Vagina (tissue), 2 donors: ENCODE data around the gene LCP1. TPM values are rescaled to one million over a fixed set of nuclear protein-coding genes. Genes with fewer than 3 reads are reported as not detected.

Source experiments
- DNase-seq, 2 donors: peaks; one replicate each; pipeline ENCODE4 v3.0.0-alpha.2; 2017; ENCODE audit errors: extremely low spot score in 2 of 2
- H3K27ac ChIP-seq: fragments of 200-600 bp; sonication (generic); one replicate; pipeline ENCODE4 v1.5.1; 2019
- H3K27me3 ChIP-seq: fragments of 200-600 bp; sonication (generic); one replicate; pipeline ENCODE4 v1.5.1; 2019
- H3K36me3 ChIP-seq, 2 donors: fragments of 200-600 bp; sonication (generic); one replicate each; pipeline ENCODE4 v1.5.1; 2017 to 2019
- H3K4me1 ChIP-seq: fragments of 200-600 bp; sonication (generic); one replicate; pipeline ENCODE4 v1.5.1; 2019
- H3K4me3 ChIP-seq, 2 donors: fragments of 200-600 bp; sonication (generic); 1 replicate in 1 of 2; 2 replicates in 1 of 2; pipeline ENCODE4 v1.5.1; 2016 to 2019
- H3K9me3 ChIP-seq: fragments of 200-600 bp; sonication (generic); one replicate; pipeline ENCODE4 v1.5.1; 2019
- CTCF ChIP-seq, 3 experiments: fragments of 450-650 bp in 2 of 3; fragments of 200-600 bp in 1 of 3; sonication (generic) in 1 of 3; IDR thresholded peaks; one replicate each; pipeline ENCODE4 v1.5.1; 2017 to 2019; ENCODE audit warnings: antibody characterized with exemption in 3 of 3, mild to moderate bottlenecking in 2 of 3, moderate library complexity in 2 of 3
- POLR2A ChIP-seq, 2 donors: fragments of 450-650 bp; IDR thresholded peaks; one replicate each; pipeline ENCODE4 v1.6.1; 2017; ENCODE audit warnings: antibody characterized with exemption in 2 of 2, mild to moderate bottlenecking in 2 of 2, moderate library complexity in 2 of 2
- POLR2AphosphoS5 ChIP-seq, 2 donors: sonication (generic); formaldehyde crosslinking; IDR thresholded peaks; one replicate each; pipeline ENCODE4 v1.9.0; 2017; ENCODE audit warnings: antibody characterized with exemption in 2 of 2, mild to moderate bottlenecking in 2 of 2, low read depth in 1 of 2; ENCODE audit not compliant: insufficient read depth in 1 of 2
- intact Hi-C: fragments of 100-400 bp; cut with DNase I; formaldehyde crosslinking; loops from one replicate; pipeline ENCODE4 v1.15.1; 2023
- total RNA-seq: library from RNA; depleted of rRNA; stranded (reverse); fragments of >200 nt; gene quantifications from one replicate; pipeline ENCODE4 v1.2.3, GENCODE V29; 2016

LCP1 gene
- total RNA-seq, 1 donor from 2014 or later: 30.9 TPM

- intact Hi-C loops: loop anchor here (10.0 kb wide), 1 partner anchor 448 kb away; no protein-coding TSS in a partner anchor
- no peaks in the 10 kb centered on the region for H3K36me3 ChIP-seq
- H3K4me3 ChIP-seq: no peak overlapping the region
- no peak overlapping the region for H3K27ac ChIP-seq
- DNase-seq: no peak
- no peaks in the 10 kb centered on the region for H3K27me3 ChIP-seq
- TF ChIP-seq CTCF (IDR thresholded peaks at IDR 0.05) (no peak), POLR2AphosphoS5 (IDR thresholded peaks at IDR 0.05; ENCODE audit: insufficient read depth in 1 of 2, low read depth in 1 of 2) (no peak), POLR2A (IDR thresholded peaks at IDR 0.05) (no peak)
- H3K4me1 ChIP-seq: no peaks in the 10 kb centered on the region
- H3K9me3 ChIP-seq: no peaks in the 10 kb centered on the region
Measured at GRCh38 chr13:46143184-46143701, 38.7 kb downstream of the LCP1 start.

GRCh38 chr13:46142776-46143175, 39.2 kb downstream of the LCP1 start:
- Histone ChIP-seq H3K4me3 (no peak overlapping the region), H3K4me1 (no peaks in the 10 kb centered on the region), H3K27ac (no peak overlapping the region), H3K9me3 (no peaks in the 10 kb centered on the region), H3K36me3 (no peaks in the 10 kb centered on the region), H3K27me3 (no peaks in the 10 kb centered on the region)
- no peak for TF ChIP-seq POLR2A (IDR thresholded peaks at IDR 0.05)
- TF ChIP-seq CTCF (IDR thresholded peaks at IDR 0.05): no peak
- no peak for TF ChIP-seq POLR2AphosphoS5 (IDR thresholded peaks at IDR 0.05; ENCODE audit: insufficient read depth in 1 of 2, low read depth in 1 of 2)
- no peak for DNase-seq
- intact Hi-C loops: loop anchor here (10.0 kb wide), 1 partner anchor 448 kb away; no protein-coding TSS in a partner anchor

GRCh38 chr13:46140044-46140443, 41.9 kb downstream of the LCP1 start:
- TF ChIP-seq CTCF (IDR thresholded peaks at IDR 0.05): no peak
- no peak for TF ChIP-seq POLR2A (IDR thresholded peaks at IDR 0.05)
- Histone ChIP-seq H3K9me3 (no peaks in the 10 kb centered on the region), H3K27ac (no peak overlapping the region), H3K4me1 (no peaks in the 10 kb centered on the region), H3K27me3 (no peaks in the 10 kb centered on the region), H3K4me3 (no peak overlapping the region), H3K36me3 (no peaks in the 10 kb centered on the region)
- intact Hi-C loops: loop anchor here (10.0 kb wide), 1 partner anchor 445 kb away; no protein-coding TSS in a partner anchor
- DNase-seq: no peak

GRCh38 chr13:46137627-46138317, 44.2 kb downstream of the LCP1 start:
- Histone ChIP-seq H3K4me1 (no peaks in the 10 kb centered on the region), H3K4me3 (no peak overlapping the region), H3K27me3 (no peaks in the 10 kb centered on the region), H3K9me3 (no peaks in the 10 kb centered on the region), H3K36me3 (no peaks in the 10 kb centered on the region), H3K27ac (no peak overlapping the region)
- TF ChIP-seq CTCF (IDR thresholded peaks at IDR 0.05): no peak
- no peak for TF ChIP-seq POLR2A (IDR thresholded peaks at IDR 0.05)
- no peak for TF ChIP-seq POLR2AphosphoS5 (IDR thresholded peaks at IDR 0.05; ENCODE audit: insufficient read depth in 1 of 2, low read depth in 1 of 2)
- intact Hi-C loops: no loop called here
- DNase-seq: no peak

- Histone ChIP-seq H3K4me3 (no peak overlapping the region), H3K36me3 (no peaks in the 10 kb centered on the region), H3K4me1 (no peaks in the 10 kb centered on the region), H3K27me3 (no peaks in the 10 kb centered on the region), H3K27ac (no peak overlapping the region), H3K9me3 (no peaks in the 10 kb centered on the region)
- TF ChIP-seq POLR2AphosphoS5 (IDR thresholded peaks at IDR 0.05; ENCODE audit: insufficient read depth in 1 of 2, low read depth in 1 of 2): no peak
- no peak for TF ChIP-seq CTCF (IDR thresholded peaks at IDR 0.05)
- no peak for TF ChIP-seq POLR2A (IDR thresholded peaks at IDR 0.05)
- no peak for DNase-seq
- intact Hi-C loops: no loop called here
Measured at GRCh38 chr13:46136688-46137087, 45.3 kb downstream of the LCP1 start.
